ENCODE data around the gene SHISA5. TPM values are rescaled to one million over a fixed set of nuclear protein-coding genes. Genes with fewer than 3 reads are reported as not detected.

Gene SHISA5
- polyA plus RNA-seq, 3 donors, result 147 to 266 (median 242) TPM

- no peaks in the 10 kb centered on the region for H3K27me3 ChIP-seq (ENCODE audit: control insufficient read depth in 2 of 2, insufficient read depth in 2 of 2, low read length in 2 of 2)
- H4K20me1 ChIP-seq (ENCODE audit: insufficient read depth, low read length), result peaks cover 44% of the 10 kb centered on the region
- H3K36me3 Mint-ChIP-seq, result peaks cover 31 to 34% of the 10 kb centered on the region in 2 donors
- H3K4me3 Mint-ChIP-seq, result peak overlapping the region; percentile 89 to 90
- no peak overlapping the region for H2AFZ ChIP-seq (ENCODE audit: insufficient read depth, low read depth, low read length, poor library complexity, severe bottlenecking)
- H3K79me2 ChIP-seq (ENCODE audit: insufficient read depth, low read length), result peaks cover 21% of the 10 kb centered on the region
- peaks cover 6 to 8% of the 10 kb centered on the region in 2 donors for H3K9me3 ChIP-seq (replicated peaks in 1 of 2; ENCODE audit: control insufficient read depth in 1 of 2, insufficient read depth in 1 of 2, low read length in 2 of 2)
- peak overlapping the region; percentile 99 for H3K4me2 ChIP-seq (replicated peaks; ENCODE audit: extremely low read depth, low read length, poor library complexity, severe bottlenecking)
- peaks cover 33 to 42% of the 10 kb centered on the region in 2 donors for H3K4me1 ChIP-seq (ENCODE audit: control insufficient read depth in 1 of 2, insufficient read depth in 2 of 2, low read length in 2 of 2)
- peak overlapping the region in 1 of 3 experiments; percentile 93 for H3K4me3 ChIP-seq (replicated peaks in 1 of 3; ENCODE audit: low read depth in 2 of 3, low read length in 3 of 3)
- no peak for DNase-seq
- peak overlapping the region; percentile 89 for H3K9ac ChIP-seq (ENCODE audit: insufficient read depth, low read length, poor library complexity, severe bottlenecking)
- H3K9me3 Mint-ChIP-seq, result peaks cover 7 to 12% (median 7%) of the 10 kb centered on the region in 7 donors
- TF ChIP-seq CTCF (IDR thresholded peaks at IDR 0.05), result no peak
- 100% methylated on average over 6 of the region's 6 CpGs for WGBS (ENCODE audit: insufficient coverage)
- peak overlapping the region in 5 of 7 donors; percentile 35 to 82 (median 75) for H3K27ac Mint-ChIP-seq
- H3K27me3 Mint-ChIP-seq (ENCODE audit: low read depth in 3 of 3), result peaks cover 0 to 1% (median 0%) of the 10 kb centered on the region in 3 donors
- H3K27ac ChIP-seq (ENCODE audit: low read depth in 1 of 2, low read length in 2 of 2), result peak overlapping the region in 1 of 2 donors; percentile 89
- peaks cover 58% of the 10 kb centered on the region for H3K4me1 Mint-ChIP-seq
- intact Hi-C loops (cut with micrococcal nuclease), result no loop called here
- H3K36me3 ChIP-seq (replicated peaks in 1 of 2; ENCODE audit: control insufficient read depth in 1 of 2, insufficient read depth in 2 of 2, low read length in 2 of 2), result peaks cover 2 to 37% of the 10 kb centered on the region in 2 donors
Measured at GRCh38 chr3:48502728-48503168, 1.2 kb downstream of the SHISA5 start.

GRCh38 chr3:48502121-48502520 lies 1.9 kb downstream of the SHISA5 start:
- H3K9me3 Mint-ChIP-seq, result peaks cover 7 to 12% (median 7%) of the 10 kb centered on the region in 7 donors
- Histone ChIP-seq H3K4me1 (ENCODE audit: control insufficient read depth in 1 of 2, insufficient read depth in 2 of 2, low read length in 2 of 2) (peaks cover 27 to 35% of the 10 kb centered on the region in 2 donors), H3K4me3 (replicated peaks in 1 of 3; ENCODE audit: low read depth in 2 of 3, low read length in 3 of 3) (peak overlapping the region in 1 of 3 experiments; percentile 93), H3K79me2 (ENCODE audit: insufficient read depth, low read length) (peaks cover 21% of the 10 kb centered on the region), H3K27me3 (ENCODE audit: control insufficient read depth in 2 of 2, insufficient read depth in 2 of 2, low read length in 2 of 2) (no peaks in the 10 kb centered on the region), H3K27ac (ENCODE audit: low read depth in 1 of 2, low read length in 2 of 2) (peak overlapping the region in 1 of 2 donors; percentile 89), H3K4me2 (replicated peaks; ENCODE audit: extremely low read depth, low read length, poor library complexity, severe bottlenecking) (peak overlapping the region; percentile 99), H3K9me3 (replicated peaks in 1 of 2; ENCODE audit: control insufficient read depth in 1 of 2, insufficient read depth in 1 of 2, low read length in 2 of 2) (peaks cover 6 to 8% of the 10 kb centered on the region in 2 donors), H4K20me1 (ENCODE audit: insufficient read depth, low read length) (peaks cover 46% of the 10 kb centered on the region), H3K9ac (ENCODE audit: insufficient read depth, low read length, poor library complexity, severe bottlenecking) (no peak overlapping the region), H2AFZ (ENCODE audit: insufficient read depth, low read depth, low read length, poor library complexity, severe bottlenecking) (no peak overlapping the region), H3K36me3 (replicated peaks in 1 of 2; ENCODE audit: control insufficient read depth in 1 of 2, insufficient read depth in 2 of 2, low read length in 2 of 2) (peaks cover 2 to 42% of the 10 kb centered on the region in 2 donors)
- TF ChIP-seq CTCF (IDR thresholded peaks at IDR 0.05), result no peak
- peak overlapping the region in 4 of 7 donors; percentile 32 to 75 (median 56) for H3K27ac Mint-ChIP-seq
- H3K4me3 Mint-ChIP-seq, result no peak overlapping the region
- WGBS (ENCODE audit: insufficient coverage), result 89% methylated on average over 5 of the region's 5 CpGs
- H3K27me3 Mint-ChIP-seq (ENCODE audit: low read depth in 3 of 3), result peaks cover 0 to 1% (median 0%) of the 10 kb centered on the region in 3 donors
- intact Hi-C loops (cut with micrococcal nuclease), result no loop called here
- peaks cover 33 to 41% of the 10 kb centered on the region in 2 donors for H3K36me3 Mint-ChIP-seq
- no peak for DNase-seq
- H3K4me1 Mint-ChIP-seq, result peaks cover 52% of the 10 kb centered on the region

Data from CD14-positive monocyte (primary cell).